Liver (tissue), 3 donors: ENCODE results near the gene BRSK2.

ENCODE experiments used
- FOXA1 ChIP-seq: IDR thresholded peaks from 2 replicates; pipeline ENCODE4 v1.6.1; 2016; ENCODE audit warnings: antibody characterized with exemption
- GABPA ChIP-seq, 2 donors: IDR thresholded peaks in 1 of 2; conservative IDR thresholded peaks in 1 of 2; 2 replicates each; pipeline ENCODE4 v1.6.1; 2016; ENCODE audit warnings: antibody characterized with exemption in 2 of 2, mild to moderate bottlenecking in 1 of 2, moderate library complexity in 1 of 2
- JUND ChIP-seq, 2 donors: IDR thresholded peaks; 2 replicates each; pipeline ENCODE4 v1.6.1; 2016; ENCODE audit warnings: antibody characterized with exemption in 2 of 2
- NR2F2 ChIP-seq: IDR thresholded peaks from 2 replicates; pipeline ENCODE4 v1.6.1; 2016; ENCODE audit warnings: antibody characterized with exemption
- RAD21 ChIP-seq, 2 donors: IDR thresholded peaks; 2 replicates each; pipeline ENCODE4 v1.6.1; 2016; ENCODE audit warnings: antibody characterized with exemption in 2 of 2, mild to moderate bottlenecking in 2 of 2
- RXRA ChIP-seq, 2 donors: IDR thresholded peaks; 2 replicates each; pipeline ENCODE4 v1.6.1; 2017 to 2018; ENCODE audit warnings: antibody characterized with exemption in 2 of 2, mild to moderate bottlenecking in 1 of 2
- SP1 ChIP-seq: IDR thresholded peaks from 2 replicates; pipeline ENCODE4 v1.6.1; 2018; ENCODE audit warnings: antibody characterized with exemption, mild to moderate bottlenecking
- TF ChIP-seq, protein P1 (sequence below): fragments of 150-350 bp; IDR thresholded peaks from 2 replicates; pipeline ENCODE4 v1.5.1; 2017; ENCODE audit warnings: improper control_type of control experiment, low read depth, low read length; ENCODE audit not compliant: missing input control
- TF ChIP-seq, protein P2 (sequence below): IDR thresholded peaks from 2 replicates; pipeline ENCODE4 v1.6.1; 2016; ENCODE audit warnings: antibody characterized with exemption
- TF ChIP-seq, protein P3 (sequence below): IDR thresholded peaks from 2 replicates; pipeline ENCODE4 v1.6.1; 2016; ENCODE audit warnings: antibody characterized with exemption
- TF ChIP-seq, protein P4 (sequence below): IDR thresholded peaks from 2 replicates; pipeline ENCODE4 v1.6.1; 2016; ENCODE audit warnings: antibody characterized with exemption, mild to moderate bottlenecking
- donor health status: healthy.
- donor health status: healthy.

DNA sequence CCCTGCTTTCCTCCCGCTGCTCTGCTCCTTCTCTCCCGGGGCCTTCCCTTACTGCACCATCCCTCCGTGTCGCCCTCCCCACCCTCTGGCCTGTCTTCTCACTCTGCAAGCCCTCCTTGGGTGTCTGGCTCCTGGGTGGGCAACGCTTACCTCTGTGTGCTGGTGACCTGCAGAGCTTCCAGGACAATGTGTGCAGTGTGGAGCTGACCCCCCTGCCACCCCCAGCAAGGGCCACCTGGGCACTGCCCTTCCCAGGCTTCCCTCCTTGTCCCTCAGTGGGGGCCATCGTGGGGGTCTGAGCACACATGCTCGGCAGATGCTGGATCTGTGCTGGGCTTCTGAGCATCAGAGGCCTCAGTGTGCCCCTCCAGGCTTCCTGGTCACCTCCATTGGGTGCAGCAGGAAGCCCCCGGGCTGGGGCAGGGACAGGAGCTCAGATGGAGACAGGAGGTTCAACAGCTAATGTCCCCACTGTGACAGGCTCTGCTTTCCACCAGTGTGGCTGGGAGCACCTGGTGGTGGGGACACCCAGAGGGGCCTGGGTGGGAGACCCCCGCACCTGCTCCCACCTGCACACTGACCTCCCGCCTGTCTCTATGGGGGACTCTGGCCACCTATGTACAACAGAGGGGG lies 7.8 kb upstream of the BRSK2 start:
- TF ChIP-seq, protein P1, sequence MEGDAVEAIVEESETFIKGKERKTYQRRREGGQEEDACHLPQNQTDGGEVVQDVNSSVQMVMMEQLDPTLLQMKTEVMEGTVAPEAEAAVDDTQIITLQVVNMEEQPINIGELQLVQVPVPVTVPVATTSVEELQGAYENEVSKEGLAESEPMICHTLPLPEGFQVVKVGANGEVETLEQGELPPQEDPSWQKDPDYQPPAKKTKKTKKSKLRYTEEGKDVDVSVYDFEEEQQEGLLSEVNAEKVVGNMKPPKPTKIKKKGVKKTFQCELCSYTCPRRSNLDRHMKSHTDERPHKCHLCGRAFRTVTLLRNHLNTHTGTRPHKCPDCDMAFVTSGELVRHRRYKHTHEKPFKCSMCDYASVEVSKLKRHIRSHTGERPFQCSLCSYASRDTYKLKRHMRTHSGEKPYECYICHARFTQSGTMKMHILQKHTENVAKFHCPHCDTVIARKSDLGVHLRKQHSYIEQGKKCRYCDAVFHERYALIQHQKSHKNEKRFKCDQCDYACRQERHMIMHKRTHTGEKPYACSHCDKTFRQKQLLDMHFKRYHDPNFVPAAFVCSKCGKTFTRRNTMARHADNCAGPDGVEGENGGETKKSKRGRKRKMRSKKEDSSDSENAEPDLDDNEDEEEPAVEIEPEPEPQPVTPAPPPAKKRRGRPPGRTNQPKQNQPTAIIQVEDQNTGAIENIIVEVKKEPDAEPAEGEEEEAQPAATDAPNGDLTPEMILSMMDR: no peak
- TF ChIP-seq GABPA (IDR thresholded peaks at IDR 0.05 in 1 of 2, conservative IDR thresholded peaks at IDR 0.05 in 1 of 2) (no peak), FOXA1 (no peak), SP1 (no peak), NR2F2 (no peak), RXRA (IDR thresholded peaks at IDR 0.05) (no peak), JUND (IDR thresholded peaks at IDR 0.05) (no peak), RAD21 (IDR thresholded peaks at IDR 0.05) (no peak)
- TF ChIP-seq, protein P2, sequence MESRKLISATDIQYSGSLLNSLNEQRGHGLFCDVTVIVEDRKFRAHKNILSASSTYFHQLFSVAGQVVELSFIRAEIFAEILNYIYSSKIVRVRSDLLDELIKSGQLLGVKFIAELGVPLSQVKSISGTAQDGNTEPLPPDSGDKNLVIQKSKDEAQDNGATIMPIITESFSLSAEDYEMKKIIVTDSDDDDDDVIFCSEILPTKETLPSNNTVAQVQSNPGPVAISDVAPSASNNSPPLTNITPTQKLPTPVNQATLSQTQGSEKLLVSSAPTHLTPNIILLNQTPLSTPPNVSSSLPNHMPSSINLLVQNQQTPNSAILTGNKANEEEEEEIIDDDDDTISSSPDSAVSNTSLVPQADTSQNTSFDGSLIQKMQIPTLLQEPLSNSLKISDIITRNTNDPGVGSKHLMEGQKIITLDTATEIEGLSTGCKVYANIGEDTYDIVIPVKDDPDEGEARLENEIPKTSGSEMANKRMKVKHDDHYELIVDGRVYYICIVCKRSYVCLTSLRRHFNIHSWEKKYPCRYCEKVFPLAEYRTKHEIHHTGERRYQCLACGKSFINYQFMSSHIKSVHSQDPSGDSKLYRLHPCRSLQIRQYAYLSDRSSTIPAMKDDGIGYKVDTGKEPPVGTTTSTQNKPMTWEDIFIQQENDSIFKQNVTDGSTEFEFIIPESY: no peak
- TF ChIP-seq, protein P3, sequence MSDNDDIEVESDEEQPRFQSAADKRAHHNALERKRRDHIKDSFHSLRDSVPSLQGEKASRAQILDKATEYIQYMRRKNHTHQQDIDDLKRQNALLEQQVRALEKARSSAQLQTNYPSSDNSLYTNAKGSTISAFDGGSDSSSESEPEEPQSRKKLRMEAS: no peak
- TF ChIP-seq, protein P4, sequence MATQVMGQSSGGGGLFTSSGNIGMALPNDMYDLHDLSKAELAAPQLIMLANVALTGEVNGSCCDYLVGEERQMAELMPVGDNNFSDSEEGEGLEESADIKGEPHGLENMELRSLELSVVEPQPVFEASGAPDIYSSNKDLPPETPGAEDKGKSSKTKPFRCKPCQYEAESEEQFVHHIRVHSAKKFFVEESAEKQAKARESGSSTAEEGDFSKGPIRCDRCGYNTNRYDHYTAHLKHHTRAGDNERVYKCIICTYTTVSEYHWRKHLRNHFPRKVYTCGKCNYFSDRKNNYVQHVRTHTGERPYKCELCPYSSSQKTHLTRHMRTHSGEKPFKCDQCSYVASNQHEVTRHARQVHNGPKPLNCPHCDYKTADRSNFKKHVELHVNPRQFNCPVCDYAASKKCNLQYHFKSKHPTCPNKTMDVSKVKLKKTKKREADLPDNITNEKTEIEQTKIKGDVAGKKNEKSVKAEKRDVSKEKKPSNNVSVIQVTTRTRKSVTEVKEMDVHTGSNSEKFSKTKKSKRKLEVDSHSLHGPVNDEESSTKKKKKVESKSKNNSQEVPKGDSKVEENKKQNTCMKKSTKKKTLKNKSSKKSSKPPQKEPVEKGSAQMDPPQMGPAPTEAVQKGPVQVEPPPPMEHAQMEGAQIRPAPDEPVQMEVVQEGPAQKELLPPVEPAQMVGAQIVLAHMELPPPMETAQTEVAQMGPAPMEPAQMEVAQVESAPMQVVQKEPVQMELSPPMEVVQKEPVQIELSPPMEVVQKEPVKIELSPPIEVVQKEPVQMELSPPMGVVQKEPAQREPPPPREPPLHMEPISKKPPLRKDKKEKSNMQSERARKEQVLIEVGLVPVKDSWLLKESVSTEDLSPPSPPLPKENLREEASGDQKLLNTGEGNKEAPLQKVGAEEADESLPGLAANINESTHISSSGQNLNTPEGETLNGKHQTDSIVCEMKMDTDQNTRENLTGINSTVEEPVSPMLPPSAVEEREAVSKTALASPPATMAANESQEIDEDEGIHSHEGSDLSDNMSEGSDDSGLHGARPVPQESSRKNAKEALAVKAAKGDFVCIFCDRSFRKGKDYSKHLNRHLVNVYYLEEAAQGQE: no peak
